IMR-90 (cell line): ENCODE measurements around the gene FAM227B. TPM values are rescaled to one million over a fixed set of nuclear protein-coding genes. Genes with fewer than 3 reads are reported as not detected.

Experiments
- ATAC-seq: fragments of 200-7000 bp; cut with Tn5 transposase; 2 replicates; pipeline ENCODE4 v1.9.1; 2020; ENCODE audit warnings: low read depth, mild to moderate bottlenecking, moderate library complexity
- BruUV-seq: library from RNA; stranded (reverse); fragments of 400-500 nt; replicated peaks from 2 replicates; lab custom pipeline; 2021; lab: Mats Ljungman, UMichigan
- CTCF ChIA-PET: fragments of 300-600 bp; formaldehyde crosslinking; extraction: SDS; loops from one replicate; lab custom pipeline; 2021; ENCODE audit warnings: antibody characterized with exemption; lab: Yijun Ruan, JAX
- POLR2A ChIA-PET: fragments of 300-600 bp; sonication (Branson Sonifier 250); formaldehyde crosslinking; loops from one replicate; lab custom pipeline; 2022; ENCODE audit warnings: antibody characterized with exemption; ENCODE audit not compliant: unreplicated experiment; lab: Charles Lee
- DNase-seq: peaks from one replicate; pipeline ENCODE4 v3.0.0; 2013
- H2AFZ ChIP-seq: replicated peaks from 2 replicates; pipeline ENCODE3; 2013; ENCODE audit warnings: low read length, mild to moderate bottlenecking; ENCODE audit not compliant: poor library complexity
- H2AK5ac ChIP-seq: 2 replicates; pipeline ENCODE4 v1.6.1; 2013; ENCODE audit warnings: low read depth, low read length, inconsistent platforms
- H2AK9ac ChIP-seq: replicated peaks from 2 replicates; pipeline ENCODE3; 2013; ENCODE audit warnings: mild to moderate bottlenecking, low read depth, low read length, moderate library complexity; ENCODE audit not compliant: poor library complexity
- H2BK120ac ChIP-seq: 2 replicates; pipeline ENCODE4 v1.6.1; 2013; ENCODE audit warnings: low read depth, low read length, inconsistent platforms
- H2BK15ac ChIP-seq: 3 replicates; pipeline ENCODE4 v1.6.1; 2013; ENCODE audit warnings: low read depth, low read length, inconsistent platforms
- H2BK20ac ChIP-seq: 2 replicates; pipeline ENCODE4 v1.6.1; 2013; ENCODE audit warnings: low read depth, mild to moderate bottlenecking, inconsistent platforms, low read length, moderate library complexity
- H2BK5ac ChIP-seq: 2 replicates; pipeline ENCODE4 v1.6.1; 2013; ENCODE audit warnings: mild to moderate bottlenecking, low read depth, low read length, inconsistent platforms; ENCODE audit not compliant: poor library complexity, severe bottlenecking
- H3K14ac ChIP-seq: replicated peaks from 2 replicates; pipeline ENCODE4 v1.6.1; 2013; ENCODE audit warnings: low read depth, low read length, inconsistent platforms
- H3K18ac ChIP-seq: 2 replicates; pipeline ENCODE4 v1.6.1; 2013; ENCODE audit warnings: low read depth, low read length, control low read depth
- H3K23ac ChIP-seq: 2 replicates; pipeline ENCODE4 v1.6.1; 2013; ENCODE audit warnings: low read depth, low read length, inconsistent platforms
- H3K27ac ChIP-seq: 2 replicates; pipeline ENCODE4 v1.5.1; 2013; ENCODE audit warnings: mild to moderate bottlenecking, control low read depth, low read length; ENCODE audit not compliant: insufficient read depth
- H3K27me3 ChIP-seq: 2 replicates; pipeline ENCODE4 v1.6.1; 2013; ENCODE audit warnings: low read length; ENCODE audit not compliant: control insufficient read depth, insufficient read depth
- H3K36me3 ChIP-seq: 2 replicates; pipeline ENCODE4 v1.6.1; 2013; ENCODE audit warnings: low read length, mixed read lengths; ENCODE audit not compliant: control insufficient read depth, insufficient read depth
- H3K4ac ChIP-seq: 2 replicates; pipeline ENCODE4 v1.6.1; 2013; ENCODE audit warnings: low read depth, low read length, inconsistent platforms
- H3K4me1 ChIP-seq: 2 replicates; pipeline ENCODE4 v1.6.1; 2013; ENCODE audit warnings: low read length, mixed read lengths; ENCODE audit not compliant: control insufficient read depth, insufficient read depth
- H3K4me2 ChIP-seq: 2 replicates; pipeline ENCODE4 v1.6.1; 2013; ENCODE audit warnings: low read depth, mild to moderate bottlenecking, control low read depth, low read length, moderate library complexity
- H3K4me3 ChIP-seq: 2 replicates; pipeline ENCODE4 v1.5.1; 2013; ENCODE audit warnings: low read depth, mild to moderate bottlenecking, control low read depth, low read length, moderate library complexity; ENCODE audit not compliant: insufficient read depth
- H3K56ac ChIP-seq: 2 replicates; pipeline ENCODE4 v1.6.1; 2013; ENCODE audit warnings: low read length, inconsistent platforms; ENCODE audit not compliant: insufficient read depth; ENCODE audit errors: extremely low read depth
- H3K79me1 ChIP-seq, 2 experiments: 2 replicates each; pipeline ENCODE4 v1.6.1; 2013; ENCODE audit warnings: low read length in 2 of 2, inconsistent platforms in 1 of 2, low read depth in 1 of 2
- H3K9ac ChIP-seq: 2 replicates; pipeline ENCODE4 v1.6.1; 2013; ENCODE audit warnings: low read depth, low read length, control low read depth
- H3K9me1 ChIP-seq: 2 replicates; pipeline ENCODE4 v1.6.1; 2013; ENCODE audit warnings: low read length, inconsistent platforms; ENCODE audit not compliant: insufficient read depth
- H3K9me3 ChIP-seq: 2 replicates; pipeline ENCODE4 v1.6.1; 2013; ENCODE audit warnings: low read length; ENCODE audit not compliant: control insufficient read depth, insufficient read depth
- H4K20me1 ChIP-seq: 2 replicates; pipeline ENCODE4 v1.6.1; 2013; ENCODE audit warnings: low read length, inconsistent platforms; ENCODE audit not compliant: insufficient read depth
- H4K5ac ChIP-seq: 2 replicates; pipeline ENCODE4 v1.6.1; 2013; ENCODE audit warnings: mild to moderate bottlenecking, low read depth, low read length, control low read depth
- H4K8ac ChIP-seq, 2 experiments: 2 replicates each; pipeline ENCODE4 v1.6.1; 2013; ENCODE audit warnings: low read depth in 2 of 2, low read length in 2 of 2, control low read depth in 1 of 2, inconsistent platforms in 1 of 2
- H4K91ac ChIP-seq: 2 replicates; pipeline ENCODE4 v1.6.1; 2013; ENCODE audit warnings: low read depth, low read length, inconsistent platforms; ENCODE audit not compliant: insufficient read depth
- BHLHE40 ChIP-seq: fragments of 150-350 bp; IDR thresholded peaks from 2 replicates; pipeline ENCODE4 v1.6.1; 2016; ENCODE audit warnings: mild to moderate bottlenecking, low read depth, low read length
- ELK1 ChIP-seq: fragments of 150-350 bp; IDR thresholded peaks from 2 replicates; pipeline ENCODE4 v1.6.1; 2016; ENCODE audit warnings: low read depth, mild to moderate bottlenecking, low read length, moderate library complexity, borderline replicate concordance
- dilution Hi-C: fragments of 300-500 bp; cut with HindIII; formaldehyde crosslinking; loops from one replicate; pipeline ENCODE4 v1.14.3; 2018; ENCODE audit warnings: low sequenced_read_pairs; ENCODE audit not compliant: unreplicated experiment
- in situ Hi-C: fragments of 300-500 bp; cut with MboI; formaldehyde crosslinking; loops from 3 replicates; pipeline ENCODE4 v1.14.3; 2019; ENCODE audit warnings: low sequenced_read_pairs, inconsistent platforms, mixed read lengths
- intact Hi-C: fragments of 100-400 bp; cut with micrococcal nuclease; formaldehyde crosslinking; loops from 2 replicates; pipeline ENCODE4 v1.10.0; 2022
- polyA plus RNA-seq, 3 experiments: library from polyadenylated mRNA; depleted of rRNA; stranded (reverse); fragments of >200 nt; gene quantifications; 2 replicates each; pipeline ENCODE4 v1.2.3, GENCODE V29; 2012; ENCODE audit warnings: low replicate concordance in 1 of 3
- total RNA-seq: library from RNA; depleted of rRNA; stranded (reverse); fragments of >200 nt; gene quantifications from 2 replicates; pipeline ENCODE4 v1.2.3, GENCODE V29; 2012

FAM227B gene
- total and polyA plus RNA-seq, 2 of the 4 experiments (the other 2 are of a cell fraction) = 1.8 to 3.0 TPM

DNA sequence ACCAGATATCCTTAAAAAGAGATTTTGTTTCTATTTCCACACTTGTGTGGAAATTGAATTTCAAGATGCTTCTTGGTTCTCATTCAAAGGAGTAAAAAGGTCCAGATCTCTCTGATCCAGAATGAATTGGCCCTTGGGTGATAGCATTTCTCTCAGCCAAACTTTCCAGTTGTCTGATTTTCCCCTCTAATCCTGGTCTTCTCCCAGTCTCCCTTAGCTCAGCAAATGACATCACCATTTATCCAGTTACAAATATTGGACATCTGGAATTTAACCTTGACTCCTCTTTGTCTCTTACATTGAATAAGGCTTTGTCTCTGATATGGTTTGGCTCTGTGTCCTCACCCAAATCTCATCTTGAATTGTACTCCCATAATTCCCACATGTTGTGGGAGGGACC is 207.8 kb downstream of the FAM227B start:
- no peak overlapping the region for H3K56ac ChIP-seq
- intact Hi-C loops (no loop called here), dilution Hi-C loops (no loop called here), in situ Hi-C loops (loop anchor here (25.0 kb wide), 2 partner anchors 550 to 900 kb away; no protein-coding TSS in a partner anchor)
- ATAC-seq (no peak), DNase-seq (no peak)
- no peak overlapping the region for H4K5ac ChIP-seq
- H3K4me3 ChIP-seq = no peak overlapping the region
- ChIA-PET POLR2A (no interaction called here), CTCF (no interaction called here)
- no peaks in the 10 kb centered on the region for H4K20me1 ChIP-seq
- no peaks in the 10 kb centered on the region for H3K9me1 ChIP-seq
- peak overlapping the region; percentile 74; the same call in 1 of the 3 replicates for H2BK15ac ChIP-seq
- H3K18ac ChIP-seq = no peak overlapping the region; the same call in 1 of the 2 replicates
- no peak overlapping the region for H2AFZ ChIP-seq
- H2AK5ac ChIP-seq = peak overlapping the region; percentile 5; the same call in 1 of the 2 replicates
- no TSS peak for BruUV-seq
- no peaks in the 10 kb centered on the region for H3K36me3 ChIP-seq
- no peak overlapping the region for H4K91ac ChIP-seq
- H2BK20ac ChIP-seq = peak overlapping the region; percentile 86
- H3K4ac ChIP-seq = no peak overlapping the region
- H2BK120ac ChIP-seq = peak overlapping the region; percentile 69
- H3K9ac ChIP-seq = no peak overlapping the region
- no peaks in the 10 kb centered on the region for H3K79me1 ChIP-seq
- H3K23ac ChIP-seq = no peak overlapping the region
- no peaks in the 10 kb centered on the region for H3K9me3 ChIP-seq
- H3K14ac ChIP-seq = no peak overlapping the region
- H3K27ac ChIP-seq = no peak overlapping the region
- H3K4me1 ChIP-seq = peaks cover 2% of the 10 kb centered on the region; the same call in 1 of the 2 replicates
- H3K4me2 ChIP-seq = no peak overlapping the region
- H3K27me3 ChIP-seq = no peaks in the 10 kb centered on the region
- no peak overlapping the region for H2BK5ac ChIP-seq
- H4K8ac ChIP-seq = no peak overlapping the region
- TF ChIP-seq BHLHE40 (no peak), ELK1 (no peak)
- H2AK9ac ChIP-seq = no peak overlapping the region
